GM21619 (cell line): Measurements from ENCODE around the gene NEK6.
A peak's percentile ranks its signal among the peaks of the same experiment; 100 is the strongest.

Source experiments
- ATAC-seq: cut with Tn5 transposase; IDR thresholded peaks from one replicate; pipeline ENCODE4 v1.9.1; 2021; ENCODE audit not compliant: unreplicated experiment

Gene NEK6

DNA sequence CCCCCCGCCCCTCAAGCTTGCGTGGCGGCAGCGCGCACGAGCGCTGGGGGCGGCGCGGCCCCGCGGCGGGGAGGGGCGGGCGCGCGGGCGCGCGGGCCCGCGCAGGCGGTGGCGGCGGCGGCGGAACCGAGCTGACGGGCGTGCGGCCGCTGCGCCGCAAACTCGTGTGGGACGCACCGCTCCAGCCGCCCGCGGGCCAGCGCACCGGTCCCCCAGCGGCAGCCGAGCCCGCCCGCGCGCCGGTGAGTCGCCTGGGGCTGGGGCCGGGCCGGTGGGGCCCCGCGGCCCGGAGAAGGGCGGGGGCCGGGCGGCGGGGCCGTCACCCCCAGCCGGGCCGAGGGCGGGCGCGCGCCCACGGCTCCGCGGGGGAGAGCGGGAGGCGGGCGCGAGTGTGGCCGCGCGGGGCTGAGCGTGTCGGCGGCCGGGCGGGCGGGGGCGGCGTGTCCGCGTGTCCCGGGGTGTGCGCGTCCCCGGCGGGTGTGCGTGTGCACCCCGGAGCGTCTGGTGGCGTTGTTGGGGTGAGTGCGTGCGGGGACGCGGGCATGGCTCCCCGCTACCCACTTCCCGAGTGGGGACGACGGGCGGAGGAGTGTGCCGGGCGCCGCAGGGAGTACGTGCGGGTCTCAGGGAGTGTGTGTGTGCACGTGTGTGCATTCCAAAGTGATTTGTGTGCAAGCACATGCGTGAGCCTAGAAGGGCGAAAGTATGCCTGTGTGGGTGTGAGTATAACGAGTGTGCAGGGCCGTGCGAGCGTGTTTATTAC, at the start of gene NEK6:
NEK6 (plus strand) TSS at position 106 of the 763 bp plus-strand sequence. CDS start 44,016 bp downstream, outside the sequence.
- ATAC-seq: no peak

DNA sequence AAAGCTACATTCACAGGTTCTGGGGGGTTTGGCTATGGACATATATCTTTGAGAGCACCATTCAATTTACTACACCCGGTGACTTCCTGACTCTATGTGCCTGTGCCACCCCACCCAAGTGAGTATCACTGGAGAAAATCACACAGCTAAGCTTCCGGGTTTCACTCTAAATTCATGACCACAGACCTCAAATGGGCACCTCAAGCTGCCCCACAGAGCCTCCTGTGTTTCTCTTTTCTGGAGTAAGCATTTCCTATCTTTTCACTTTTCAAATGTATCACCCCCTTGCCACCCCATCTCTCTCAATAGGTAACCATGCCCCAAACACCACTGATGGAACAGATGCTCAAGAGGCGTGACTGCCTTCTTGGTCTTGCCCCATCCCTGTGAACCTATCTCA, 49.2 kb upstream of the NEK6 start:
- no peak for ATAC-seq

DNA sequence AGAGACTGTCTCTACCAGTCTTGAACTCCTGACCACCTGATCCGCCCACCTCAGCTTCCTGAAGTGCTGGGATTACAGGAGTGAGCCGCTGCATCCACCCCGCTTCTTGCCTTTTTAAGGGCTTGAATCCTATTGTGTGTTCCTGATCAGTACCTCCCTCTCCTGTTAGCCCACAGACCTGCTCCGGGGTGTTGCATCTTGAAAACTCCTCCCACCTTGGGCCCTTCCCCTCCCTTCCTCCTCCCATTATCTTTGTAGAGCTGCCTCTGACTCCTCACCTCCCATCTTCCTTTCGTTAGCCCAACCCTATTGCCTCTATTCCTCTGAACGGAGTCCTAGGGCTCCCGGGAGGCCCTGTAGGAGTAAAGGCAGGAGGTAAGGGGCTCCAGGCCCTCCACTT, 48.5 kb upstream of the NEK6 start:
- ATAC-seq: no peak

DNA sequence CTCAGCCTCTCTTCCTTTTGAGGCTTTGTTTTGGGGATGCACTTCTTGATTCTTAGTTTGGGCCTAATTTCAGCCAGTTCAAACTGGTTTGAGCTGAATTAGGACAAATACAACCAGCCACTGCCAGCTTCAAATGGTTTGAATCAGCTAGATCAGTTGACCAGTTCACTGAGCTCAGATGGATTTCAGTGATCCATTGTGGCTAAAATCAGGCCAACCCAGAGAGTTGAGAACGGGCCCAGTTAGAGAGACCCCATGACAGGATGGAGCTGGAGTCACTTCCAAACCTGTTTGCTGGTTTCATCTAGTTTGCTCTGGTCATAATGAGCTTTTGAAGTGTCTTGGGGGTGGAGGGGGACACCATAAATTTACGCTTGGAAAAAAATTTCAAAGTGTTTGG, 48.0 kb upstream of the NEK6 start:
- ATAC-seq: no peak

DNA sequence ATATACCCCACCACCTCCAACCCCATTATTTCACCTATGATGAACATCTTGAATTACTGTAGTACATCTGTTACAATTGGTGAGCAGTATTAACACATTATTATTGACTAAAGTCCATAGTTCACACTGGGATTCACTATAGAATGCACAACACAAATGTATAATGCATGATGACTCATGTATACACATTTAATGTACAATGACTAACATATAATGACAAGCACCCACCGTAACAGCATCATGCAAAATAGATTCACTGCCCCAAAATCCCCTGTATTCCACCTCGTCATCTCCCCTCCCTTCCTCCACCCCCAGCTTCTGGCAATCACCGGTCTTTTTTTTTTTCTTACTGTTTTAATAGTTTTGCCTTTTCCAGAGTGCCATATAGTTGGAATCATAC, 47.1 kb upstream of the NEK6 start:
- peak; percentile 72 for ATAC-seq

DNA sequence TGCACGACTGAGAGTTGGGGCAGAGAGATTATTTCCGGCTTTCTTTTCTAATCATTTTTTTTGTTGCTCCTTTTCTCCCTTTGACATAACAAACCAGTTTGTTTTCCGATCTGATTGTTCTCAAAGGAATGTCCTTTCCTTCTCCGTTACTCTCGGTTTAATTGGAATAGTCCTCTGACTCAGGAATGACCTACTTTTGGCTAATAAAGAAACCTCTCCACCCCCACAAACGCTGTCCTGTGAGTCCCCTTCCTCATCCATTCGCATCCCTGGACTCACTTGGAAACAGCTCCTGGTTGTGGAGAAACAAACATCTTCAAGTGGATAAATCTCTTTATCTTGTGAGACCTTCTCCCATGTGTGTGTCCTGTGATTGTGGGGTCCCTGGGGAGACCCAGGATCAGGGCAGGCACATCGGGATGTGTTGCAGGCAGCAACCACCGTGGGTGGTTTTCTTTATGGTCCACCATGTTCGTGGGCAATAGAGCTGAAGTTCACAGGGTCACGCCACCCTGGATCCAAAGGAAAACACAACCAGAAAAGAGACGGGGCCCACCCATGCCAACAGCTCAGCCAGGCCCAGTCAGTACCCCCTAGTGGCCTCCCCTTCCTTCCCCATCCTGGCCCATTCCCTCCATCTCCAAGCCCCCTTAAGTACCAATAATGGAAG, 45.2 kb upstream of the NEK6 start:
- ATAC-seq: no peak

DNA sequence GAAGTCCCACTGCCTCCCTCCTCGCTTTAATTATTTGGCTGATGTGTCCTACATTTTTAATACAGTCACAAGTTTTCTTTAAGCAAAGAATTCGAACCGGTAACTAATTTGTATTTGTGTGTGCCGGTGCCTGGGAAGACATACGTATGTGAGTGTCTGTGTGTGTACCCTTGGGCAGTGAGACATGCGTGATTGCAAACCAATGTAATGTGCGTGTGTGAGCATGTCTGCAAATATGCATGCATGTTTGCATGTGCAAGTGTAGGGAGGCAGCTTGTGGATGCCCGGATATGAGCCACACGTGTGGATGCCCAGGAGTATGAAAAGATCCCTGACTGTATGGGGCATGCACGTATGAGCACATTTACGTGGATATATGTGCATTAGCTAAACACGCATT, 44.4 kb upstream of the NEK6 start:
- no peak for ATAC-seq

DNA sequence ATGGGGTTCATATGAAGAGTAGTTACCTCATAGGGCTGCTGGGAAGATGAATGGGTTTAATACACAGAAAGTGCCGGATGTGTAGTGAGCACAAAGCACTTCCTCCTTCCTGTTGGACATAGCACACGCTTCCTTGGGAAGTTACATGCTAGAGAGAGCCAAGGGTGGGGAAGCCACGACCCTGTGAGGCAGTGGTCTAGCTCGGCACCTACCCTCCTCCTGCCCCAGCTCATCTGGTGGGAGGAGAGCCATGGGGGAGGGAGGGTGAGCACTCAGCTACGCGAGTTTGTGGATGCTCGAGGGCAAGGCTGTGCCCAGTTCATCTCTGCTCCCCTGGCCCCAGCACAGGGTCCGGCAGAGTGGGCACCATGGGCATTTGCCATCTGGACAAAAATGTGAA, 43.6 kb upstream of the NEK6 start:
- ATAC-seq: no peak

DNA sequence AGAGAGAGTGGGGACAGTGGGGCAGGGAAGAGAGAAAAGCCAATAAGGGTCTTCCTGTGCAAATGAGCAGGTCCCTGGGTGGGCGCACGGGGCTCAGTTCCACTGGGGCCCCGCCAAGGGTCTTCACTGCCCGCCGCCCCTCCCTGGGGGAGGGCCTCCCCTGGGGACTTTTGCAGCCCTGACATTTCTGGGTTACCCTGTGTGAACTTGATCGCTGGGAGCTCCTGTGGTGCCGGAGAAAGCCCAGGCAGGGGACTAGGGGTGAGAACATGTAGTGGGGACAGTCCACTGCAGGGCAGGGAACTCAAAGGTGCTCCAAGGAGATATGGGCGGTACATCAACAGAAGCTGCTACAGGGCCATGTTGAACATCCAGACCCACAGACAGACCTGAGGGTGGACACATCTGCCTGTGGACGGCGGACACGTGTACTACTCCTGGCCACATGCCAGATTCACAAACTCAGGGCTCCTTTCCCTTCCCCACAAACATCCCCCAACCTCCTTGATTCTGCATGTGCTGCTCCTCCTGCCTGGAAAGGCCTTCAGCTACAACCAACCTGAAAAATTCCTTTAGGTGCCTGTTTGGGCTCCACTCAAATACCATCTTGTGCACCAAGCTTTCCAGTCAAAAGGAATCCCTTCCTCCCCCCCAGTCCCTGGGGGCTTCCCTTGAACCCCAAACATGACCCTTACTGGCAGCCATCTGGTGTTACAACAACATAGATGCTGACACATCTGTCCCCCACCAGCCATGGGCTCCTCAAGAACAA, 43.0 kb upstream of the NEK6 start:
- ATAC-seq: no peak

DNA sequence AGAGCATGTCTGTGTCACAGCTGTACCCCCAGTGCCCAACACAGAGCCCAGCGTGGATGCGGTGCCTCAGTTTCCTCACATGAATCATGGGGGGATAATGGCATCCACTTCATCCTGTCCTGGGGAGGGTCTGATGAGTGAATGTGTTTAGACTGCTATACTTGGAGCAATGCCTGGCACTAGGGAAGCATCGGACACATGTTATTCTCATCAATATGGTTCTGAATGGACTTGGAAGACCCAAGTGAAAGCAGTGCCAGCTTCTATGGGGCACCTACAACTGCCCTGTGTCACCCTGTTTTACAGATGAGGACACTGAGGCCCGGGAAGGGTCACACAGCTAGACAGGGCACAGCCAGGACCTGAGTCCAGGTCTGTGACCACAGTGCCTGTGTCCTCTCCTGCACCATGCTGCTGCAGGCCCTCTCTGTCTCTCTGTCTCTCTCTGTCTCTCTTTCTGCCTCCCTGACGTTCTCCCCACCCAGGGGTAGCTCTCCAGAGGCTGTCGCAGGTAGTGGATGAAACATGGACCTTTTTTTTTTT, 42.3 kb upstream of the NEK6 start:
- ATAC-seq: no peak

DNA sequence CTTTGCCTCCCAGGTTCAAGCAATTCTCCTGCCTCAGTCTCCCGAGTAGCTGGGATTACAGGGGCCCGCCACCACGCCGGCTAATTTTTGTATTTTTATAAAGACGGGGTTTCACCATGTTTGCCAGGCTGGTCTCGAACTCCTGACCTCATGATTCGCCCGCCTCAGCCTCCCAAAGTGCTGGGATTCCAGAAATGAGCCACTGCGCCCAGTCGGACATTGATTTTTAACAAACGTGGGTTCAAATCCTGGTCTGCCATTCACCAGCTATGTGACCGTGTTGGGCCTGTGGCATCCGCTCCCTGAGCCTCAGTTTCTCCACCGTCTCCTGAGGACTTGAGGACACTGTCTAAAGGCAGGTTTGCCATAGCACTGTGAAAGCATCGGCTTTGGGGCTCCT, 41.8 kb upstream of the NEK6 start:
- no peak for ATAC-seq

DNA sequence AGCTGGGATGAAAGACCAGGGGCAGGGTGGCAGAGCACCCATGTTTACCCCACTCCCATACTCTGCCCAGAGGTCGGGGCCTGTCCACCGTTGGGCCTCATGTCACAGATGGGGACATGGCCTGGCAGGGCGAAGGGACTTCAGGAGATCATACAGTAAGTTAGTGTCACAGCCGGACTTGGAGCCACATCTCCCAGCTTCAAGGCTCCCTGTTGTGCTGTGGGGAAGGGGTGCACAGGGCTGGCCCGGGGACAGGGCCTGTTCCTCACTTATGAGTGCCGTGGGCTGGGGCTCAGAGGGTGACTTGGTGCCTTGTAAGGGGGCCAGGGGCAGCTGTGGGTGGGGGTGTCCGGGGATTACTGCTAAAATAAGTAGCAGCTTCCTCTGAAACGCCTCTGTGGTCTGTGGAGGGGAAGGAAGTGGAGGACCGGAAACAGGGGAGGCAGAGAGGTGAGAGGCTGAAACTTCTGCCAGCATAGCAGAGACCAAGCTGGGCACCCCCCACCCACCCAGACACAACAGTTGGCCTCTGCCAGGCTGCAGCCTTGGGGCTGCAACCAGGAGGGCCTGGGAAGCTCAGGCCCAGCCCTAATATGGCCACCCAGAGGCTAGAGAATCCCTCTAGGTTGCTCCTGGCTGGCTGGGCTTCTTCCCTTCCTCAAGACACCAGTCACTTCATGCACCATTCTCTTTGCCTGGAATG, 41.1 kb upstream of the NEK6 start:
- ATAC-seq: no peak

DNA sequence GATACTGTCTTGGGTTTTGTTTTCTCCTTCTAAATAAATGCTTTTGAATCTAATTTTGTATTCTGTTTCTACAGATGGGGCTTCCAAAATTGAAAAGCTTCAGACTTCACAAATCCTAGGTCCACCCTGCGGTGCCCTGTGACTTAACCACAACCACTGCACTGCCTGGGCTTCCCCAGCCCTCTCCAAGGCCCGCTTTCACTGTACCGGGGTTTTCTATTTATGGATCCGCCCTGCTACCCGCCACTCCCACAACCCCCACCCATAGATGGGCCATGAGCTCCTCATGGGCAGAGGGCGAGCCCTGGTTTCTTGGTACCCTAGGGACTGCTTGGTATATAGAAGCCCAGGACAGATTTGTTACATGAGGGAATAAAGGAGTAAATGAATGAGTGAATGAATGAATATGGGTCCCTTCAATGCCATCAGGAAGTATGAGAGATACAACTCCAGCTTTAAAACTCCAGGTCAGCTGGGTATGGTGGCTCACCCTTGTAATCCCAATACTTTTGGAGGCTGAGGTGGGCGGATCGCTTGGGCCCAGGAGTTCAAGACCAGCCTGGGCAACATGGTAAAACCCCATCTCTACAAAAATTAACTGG, 39.8 kb upstream of the NEK6 start:
- no peak for ATAC-seq

DNA sequence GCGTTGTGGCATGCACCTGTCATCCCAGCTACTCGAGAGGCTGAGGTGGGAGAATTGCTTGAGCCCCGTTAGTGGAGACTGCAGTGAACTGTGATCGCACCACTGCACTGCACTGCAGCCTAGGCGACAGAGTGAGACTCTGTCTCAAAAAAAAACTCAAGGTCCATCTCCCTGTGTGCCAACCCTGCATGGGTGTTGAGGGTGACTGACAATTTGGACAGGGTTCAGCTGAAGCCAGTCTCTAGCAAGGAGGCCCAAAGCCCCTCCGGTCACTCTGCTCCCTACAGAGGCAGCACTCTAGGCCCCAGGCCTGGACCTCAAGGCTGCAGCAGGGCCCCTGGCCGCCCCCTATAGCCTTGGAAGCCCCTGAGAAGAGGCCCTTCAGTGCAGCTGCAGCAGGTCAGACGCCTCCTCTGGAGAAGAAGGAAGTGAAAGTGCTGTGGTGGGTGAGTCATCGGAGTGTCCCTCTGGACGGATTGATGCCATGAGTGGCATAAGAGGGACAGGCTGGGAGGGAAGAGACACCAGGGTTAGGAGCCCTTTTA, 39.2 kb upstream of the NEK6 start:
- ATAC-seq: peak; percentile 59

DNA sequence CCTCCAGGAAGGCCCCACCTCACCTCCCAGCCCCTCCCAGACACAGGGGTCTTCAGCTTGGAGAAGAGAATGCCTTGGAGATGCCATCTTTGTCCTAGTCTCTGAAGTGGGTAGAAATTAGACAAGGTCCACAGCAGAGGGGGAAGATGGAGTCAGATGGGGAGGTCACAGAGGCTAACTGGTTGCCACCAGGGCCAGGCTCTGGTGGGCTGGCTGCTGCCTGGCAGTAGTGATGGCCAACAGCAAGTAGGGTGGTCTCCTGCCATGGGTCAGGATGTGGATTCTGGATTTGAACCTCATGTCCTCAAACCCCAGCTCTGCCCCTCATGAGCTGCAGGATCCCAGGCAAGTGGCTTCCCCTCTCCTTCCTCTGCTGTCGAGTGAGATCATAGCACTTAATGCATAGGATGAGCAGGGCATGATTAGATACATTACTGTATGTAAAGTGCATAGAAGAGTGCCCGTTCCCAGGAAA, 38.7 kb upstream of the NEK6 start:
- ATAC-seq: peak; percentile 6

DNA sequence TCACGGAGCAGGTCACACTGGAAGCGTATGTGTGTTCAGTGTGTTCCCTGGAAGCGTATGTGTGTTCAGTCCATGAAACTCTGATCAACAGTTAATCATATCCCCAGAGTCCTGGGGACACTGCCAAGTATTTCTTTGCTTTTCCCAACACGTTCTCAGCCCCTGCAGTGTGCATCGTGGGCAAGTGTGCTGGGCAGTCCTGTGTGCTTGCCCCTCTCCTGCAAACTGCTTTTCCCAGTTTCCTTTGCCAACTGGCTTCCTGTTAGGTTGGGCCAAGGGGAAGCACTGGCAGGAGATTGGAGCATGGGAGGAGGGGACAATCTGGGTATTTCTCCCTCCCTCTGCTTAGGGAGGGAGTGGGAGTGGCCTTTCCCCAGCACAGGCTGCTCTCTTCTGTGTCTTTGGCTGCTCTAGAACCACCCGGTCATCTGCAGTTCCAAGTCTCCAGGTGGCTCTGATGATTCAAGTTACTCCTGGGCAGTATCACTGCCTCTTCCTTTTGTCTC, 36.8 kb upstream of the NEK6 start:
- no peak for ATAC-seq

DNA sequence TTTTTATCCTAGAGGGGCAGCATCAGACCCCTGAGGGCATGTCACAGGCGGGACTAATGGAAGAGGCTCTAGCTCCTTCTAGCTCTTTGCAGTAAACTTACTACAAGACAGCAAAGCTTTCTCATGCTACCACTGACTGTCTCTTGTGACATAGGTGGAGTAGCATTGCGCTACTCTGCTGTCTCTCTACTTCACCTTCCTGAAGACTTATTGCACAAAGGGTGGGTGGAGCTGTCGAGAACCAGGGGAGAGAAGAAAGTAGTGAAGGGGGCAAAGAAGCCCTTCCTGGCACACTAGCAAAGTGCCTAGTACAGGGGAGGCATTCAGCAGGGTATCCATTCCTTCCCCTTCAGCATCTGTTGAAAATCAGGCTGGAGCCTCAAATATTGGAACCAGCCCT, 36.1 kb upstream of the NEK6 start:
- ATAC-seq: no peak

DNA sequence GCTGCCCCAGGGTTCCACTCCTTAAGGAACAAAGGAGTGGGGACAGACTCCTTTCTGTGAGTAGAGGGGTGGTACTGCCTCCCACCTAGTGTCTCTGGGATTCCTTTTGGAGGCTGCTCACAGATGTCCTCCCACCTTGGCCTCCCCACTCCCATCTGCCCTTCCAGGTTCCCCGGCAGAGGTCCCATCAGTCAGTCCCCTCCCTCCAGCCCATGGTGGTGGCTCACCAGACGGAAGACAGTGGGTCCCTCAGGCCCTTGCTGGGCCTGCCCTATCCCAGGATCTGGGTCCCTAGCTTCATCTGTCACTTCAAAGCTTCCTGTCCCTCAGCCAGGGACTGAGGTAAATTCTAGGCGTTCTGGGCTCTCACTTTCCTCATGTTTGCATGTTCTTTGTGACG, 35.6 kb upstream of the NEK6 start:
- ATAC-seq: no peak

DNA sequence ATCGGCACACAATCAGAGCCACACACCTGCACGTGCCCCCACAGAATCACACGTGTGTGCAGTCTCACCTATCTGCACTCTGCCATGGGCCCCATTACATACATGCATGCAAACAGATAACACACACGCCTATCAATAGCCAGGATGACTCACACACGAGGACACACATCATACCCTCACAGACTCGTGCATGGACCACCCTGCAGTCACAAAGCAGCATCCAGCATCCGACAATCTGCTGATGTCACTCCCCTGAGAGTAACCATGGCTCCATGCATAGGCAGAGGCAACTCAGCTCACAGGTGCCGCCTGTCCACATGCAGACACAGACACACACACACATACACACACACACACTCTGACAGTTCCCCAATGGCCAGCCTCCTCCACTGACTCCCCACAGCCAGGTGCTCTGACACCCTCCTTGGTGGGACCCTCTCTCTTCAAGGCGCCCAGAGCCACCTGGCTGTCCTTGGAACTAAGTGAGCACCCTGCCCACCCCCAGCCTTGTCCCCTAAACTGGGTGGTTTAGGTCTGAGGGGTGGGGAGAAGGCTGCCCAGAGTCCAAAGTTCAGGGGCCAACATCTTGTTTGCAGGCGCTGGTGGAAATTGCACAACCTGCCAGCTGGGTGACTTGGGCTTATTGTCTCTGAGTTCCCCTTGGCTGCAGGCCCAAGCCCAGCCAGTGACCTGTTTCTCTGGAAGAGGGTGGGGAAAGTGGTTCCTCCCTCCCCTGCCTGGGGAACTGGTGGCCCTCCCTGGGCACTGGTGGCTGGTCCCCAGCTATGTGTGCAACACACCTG, 34.6 kb upstream of the NEK6 start:
- no peak for ATAC-seq
